Natural killer cell treated with Interleukin-12 subunit alpha and Interleukin-12 subunit beta and Interleukin-15 and Interleukin-18, amount 100 ng/mL, for 72 hours (primary cell): ENCODE measurements around the gene PXDC1. TPM values are rescaled to one million over a fixed set of nuclear protein-coding genes. Genes with fewer than 3 reads are reported as not detected.

Experiments
- ATAC-seq, 2 donors: fragments of 150-1000 bp; cut with Tn5 transposase in 1 of 2; sonication (Bioruptor Pico), chemical (Tn5 transposase) in 1 of 2; 2 replicates each; pipeline ENCODE4 v1.10.0; 2021
- DNase-seq: peaks from one replicate; pipeline ENCODE4 v3.0.0; 2022; ENCODE audit warnings: low spot score
- H3K27ac Mint-ChIP-seq, 2 donors: 1 replicate in 1 of 2; 2 replicates in 1 of 2; pipeline ENCODE4 v1.8.0; 2022; ENCODE audit warnings: mixed read lengths in 2 of 2, mild to moderate bottlenecking in 1 of 2, moderate library complexity in 1 of 2
- H3K27me3 Mint-ChIP-seq, 2 donors: 1 replicate in 1 of 2; 2 replicates in 1 of 2; pipeline ENCODE4 v1.8.0; 2022; ENCODE audit warnings: mixed read lengths in 2 of 2
- H3K36me3 Mint-ChIP-seq: one replicate; pipeline ENCODE4 v1.8.0; 2022; ENCODE audit warnings: mixed read lengths
- H3K4me1 Mint-ChIP-seq, 2 donors: 1 replicate in 1 of 2; 2 replicates in 1 of 2; pipeline ENCODE4 v1.8.0; 2022; ENCODE audit warnings: low read depth in 2 of 2, mixed read lengths in 2 of 2, mild to moderate bottlenecking in 1 of 2
- H3K4me3 Mint-ChIP-seq: one replicate; pipeline ENCODE4 v1.8.0; 2022; ENCODE audit warnings: mixed read lengths
- H3K9me3 Mint-ChIP-seq: 2 replicates; pipeline ENCODE4 v1.8.0; 2022; ENCODE audit warnings: mixed read lengths
- total RNA-seq, 2 donors: library from RNA; stranded (reverse); gene quantifications; one replicate each; pipeline ENCODE4 v1.2.3, GENCODE V29; 2022

Gene PXDC1
- total RNA-seq = 1 to 10 TPM in 1 of 2 donors, under 1 TPM in 1; 0.62 to 2.3 TPM

- H3K27ac Mint-ChIP-seq = no peak within 1 kb of the TSS
- ATAC-seq = peak; percentile 11 to 13
- no peak for DNase-seq
- no peaks in the 10 kb centered on the region for H3K9me3 Mint-ChIP-seq
- H3K4me3 Mint-ChIP-seq = peak within 1 kb of the TSS; percentile 25
- H3K4me1 Mint-ChIP-seq = peaks cover 0 to 3% of the 10 kb centered on the region in 2 donors
- H3K27me3 Mint-ChIP-seq = peaks cover 25 to 28% of the 10 kb centered on the region in 2 donors
- no peaks in the 10 kb centered on the region for H3K36me3 Mint-ChIP-seq
Observed at GRCh38 chr6:3751077-3751729, at the start of gene PXDC1. Gene PXDC1, minus strand, starts transcription at chr6:3751713. Its CDS starts 182 bp downstream, at chr6:3751531.

- Mint-ChIP-seq H3K9me3 (no peaks in the 10 kb centered on the region), H3K4me3 (no peak overlapping the region), H3K36me3 (no peaks in the 10 kb centered on the region), H3K27me3 (peaks cover 9 to 13% of the 10 kb centered on the region in 2 donors), H3K4me1 (no peaks in the 10 kb centered on the region), H3K27ac (no peak overlapping the region)
- ATAC-seq (peak in 1 of 2 donors; percentile 12), DNase-seq (no peak)
Observed at GRCh38 chr6:3800850-3801591, 49.5 kb upstream of the PXDC1 start.

GRCh38 chr6:3799719-3800118 is 48.2 kb upstream of the PXDC1 start:
- no peak overlapping the region for H3K27ac Mint-ChIP-seq
- no peaks in the 10 kb centered on the region for H3K9me3 Mint-ChIP-seq
- DNase-seq (no peak), ATAC-seq (no peak)
- H3K4me1 Mint-ChIP-seq = no peaks in the 10 kb centered on the region
- peaks cover 9 to 11% of the 10 kb centered on the region in 2 donors for H3K27me3 Mint-ChIP-seq
- H3K36me3 Mint-ChIP-seq = no peaks in the 10 kb centered on the region
- no peak overlapping the region for H3K4me3 Mint-ChIP-seq

- Mint-ChIP-seq H3K36me3 (no peaks in the 10 kb centered on the region), H3K9me3 (no peaks in the 10 kb centered on the region), H3K4me3 (no peak overlapping the region), H3K27ac (no peak overlapping the region), H3K27me3 (peaks cover 9% of the 10 kb centered on the region in 2 donors), H3K4me1 (no peaks in the 10 kb centered on the region)
- no peak for DNase-seq
- peak in 1 of 2 donors; percentile 30 for ATAC-seq
Observed at GRCh38 chr6:3798055-3798919, 46.8 kb upstream of the PXDC1 start.

GRCh38 chr6:3797231-3798054 is 45.9 kb upstream of the PXDC1 start:
- H3K36me3 Mint-ChIP-seq = no peaks in the 10 kb centered on the region
- no peak overlapping the region for H3K4me3 Mint-ChIP-seq
- no peaks in the 10 kb centered on the region for H3K4me1 Mint-ChIP-seq
- no peak overlapping the region for H3K27ac Mint-ChIP-seq
- H3K27me3 Mint-ChIP-seq = peaks cover 9% of the 10 kb centered on the region in 2 donors
- DNase-seq = no peak
- no peaks in the 10 kb centered on the region for H3K9me3 Mint-ChIP-seq
- no peak for ATAC-seq

GRCh38 chr6:3796719-3797041 is 45.2 kb upstream of the PXDC1 start:
- no peak overlapping the region for H3K4me3 Mint-ChIP-seq
- ATAC-seq = no peak
- peaks cover 9% of the 10 kb centered on the region in 2 donors for H3K27me3 Mint-ChIP-seq
- no peaks in the 10 kb centered on the region for H3K36me3 Mint-ChIP-seq
- no peaks in the 10 kb centered on the region for H3K9me3 Mint-ChIP-seq
- DNase-seq = no peak
- H3K4me1 Mint-ChIP-seq = no peaks in the 10 kb centered on the region
- no peak overlapping the region for H3K27ac Mint-ChIP-seq

- Mint-ChIP-seq H3K27me3 (peaks cover 9% of the 10 kb centered on the region in 2 donors), H3K4me3 (no peak overlapping the region), H3K4me1 (no peaks in the 10 kb centered on the region), H3K36me3 (no peaks in the 10 kb centered on the region), H3K27ac (no peak overlapping the region), H3K9me3 (no peaks in the 10 kb centered on the region)
- DNase-seq = no peak
- no peak for ATAC-seq
Observed at GRCh38 chr6:3795836-3796718, 44.6 kb upstream of the PXDC1 start.

- Mint-ChIP-seq H3K27me3 (peaks cover under 1 to 5% of the 10 kb centered on the region in 2 donors), H3K4me1 (no peaks in the 10 kb centered on the region), H3K36me3 (no peaks in the 10 kb centered on the region), H3K27ac (no peak overlapping the region), H3K9me3 (no peaks in the 10 kb centered on the region), H3K4me3 (no peak overlapping the region)
- DNase-seq = no peak
- no peak for ATAC-seq
Observed at GRCh38 chr6:3794092-3794491, 42.6 kb upstream of the PXDC1 start.

- ATAC-seq = no peak
- Mint-ChIP-seq H3K4me3 (no peak overlapping the region), H3K9me3 (no peaks in the 10 kb centered on the region), H3K4me1 (no peaks in the 10 kb centered on the region), H3K27me3 (peaks cover 0 to 5% of the 10 kb centered on the region in 2 donors), H3K27ac (no peak overlapping the region), H3K36me3 (no peaks in the 10 kb centered on the region)
- DNase-seq = no peak
Observed at GRCh38 chr6:3793545-3793944, 42.0 kb upstream of the PXDC1 start.

GRCh38 chr6:3791526-3792203 is 40.2 kb upstream of the PXDC1 start:
- H3K27ac Mint-ChIP-seq = no peak overlapping the region
- ATAC-seq (no peak), DNase-seq (no peak)
- H3K36me3 Mint-ChIP-seq = no peaks in the 10 kb centered on the region
- H3K4me3 Mint-ChIP-seq = no peak overlapping the region
- peaks cover 0 to 3% of the 10 kb centered on the region in 2 donors for H3K27me3 Mint-ChIP-seq
- no peaks in the 10 kb centered on the region for H3K9me3 Mint-ChIP-seq
- H3K4me1 Mint-ChIP-seq = no peaks in the 10 kb centered on the region

- H3K4me1 Mint-ChIP-seq = no peaks in the 10 kb centered on the region
- no peak overlapping the region for H3K4me3 Mint-ChIP-seq
- ATAC-seq (no peak), DNase-seq (no peak)
- H3K36me3 Mint-ChIP-seq = no peaks in the 10 kb centered on the region
- H3K27ac Mint-ChIP-seq = no peak overlapping the region
- H3K27me3 Mint-ChIP-seq = peaks cover 0 to 2% of the 10 kb centered on the region in 2 donors
- no peaks in the 10 kb centered on the region for H3K9me3 Mint-ChIP-seq
Observed at GRCh38 chr6:3789896-3790558, 38.5 kb upstream of the PXDC1 start.
